ENCODE results near the gene MORN1.

The MORN1 gene

GRCh38 chr1:2368053-2368744, 23.2 kb downstream of the MORN1 start:
- Histone ChIP-seq H3K4me1 (no peaks in the 10 kb centered on the region), H3K4me2 (ENCODE audit: low read length) (no peak overlapping the region), H3K27ac (no peak overlapping the region), H3K9me3 (ENCODE audit: control insufficient read depth, low read length) (no peaks in the 10 kb centered on the region), H3K36me3 (ENCODE audit: control insufficient read depth, insufficient read depth, low read length) (no peaks in the 10 kb centered on the region), H3K4me3 (ENCODE audit: low read depth, low read length) (no peak overlapping the region), H2AFZ (no peak overlapping the region), H3K27me3 (ENCODE audit: control insufficient read depth, insufficient read depth, low read length) (no peaks in the 10 kb centered on the region), H3K79me2 (no peaks in the 10 kb centered on the region), H3K9ac (no peak overlapping the region)
- TF ChIP-seq CTCF (IDR thresholded peaks at IDR 0.05) = no peak

- H3K4me1 ChIP-seq = no peaks in the 10 kb centered on the region
- H2AFZ ChIP-seq = no peak overlapping the region
- no peak overlapping the region for H3K9ac ChIP-seq
- TF ChIP-seq CTCF (IDR thresholded peaks at IDR 0.05) = no peak
- no peaks in the 10 kb centered on the region for H3K36me3 ChIP-seq (ENCODE audit: control insufficient read depth, insufficient read depth, low read length)
- no peak overlapping the region for H3K4me2 ChIP-seq (ENCODE audit: low read length)
- no peak overlapping the region for H3K27ac ChIP-seq
- H3K9me3 ChIP-seq (ENCODE audit: control insufficient read depth, low read length) = no peaks in the 10 kb centered on the region
- no peak overlapping the region for H3K4me3 ChIP-seq (ENCODE audit: low read depth, low read length)
- no peaks in the 10 kb centered on the region for H3K27me3 ChIP-seq (ENCODE audit: control insufficient read depth, insufficient read depth, low read length)
- H3K79me2 ChIP-seq = no peaks in the 10 kb centered on the region
Measured at GRCh38 chr1:2363847-2364513, 27.4 kb downstream of the MORN1 start.

GRCh38 chr1:2360588-2361364, 30.6 kb downstream of the MORN1 start:
- Histone ChIP-seq H3K36me3 (ENCODE audit: control insufficient read depth, insufficient read depth, low read length) (no peaks in the 10 kb centered on the region), H3K79me2 (no peaks in the 10 kb centered on the region), H3K4me1 (no peaks in the 10 kb centered on the region), H3K4me2 (ENCODE audit: low read length) (no peak overlapping the region), H3K9me3 (ENCODE audit: control insufficient read depth, low read length) (no peaks in the 10 kb centered on the region), H3K9ac (no peak overlapping the region), H3K27ac (no peak overlapping the region), H3K4me3 (ENCODE audit: low read depth, low read length) (no peak overlapping the region), H2AFZ (no peak overlapping the region), H3K27me3 (ENCODE audit: control insufficient read depth, insufficient read depth, low read length) (no peaks in the 10 kb centered on the region)
- no peak for TF ChIP-seq CTCF (IDR thresholded peaks at IDR 0.05)

- H3K4me3 ChIP-seq (ENCODE audit: low read depth, low read length) = no peak overlapping the region
- no peaks in the 10 kb centered on the region for H3K79me2 ChIP-seq
- no peak overlapping the region for H3K27ac ChIP-seq
- no peaks in the 10 kb centered on the region for H3K9me3 ChIP-seq (ENCODE audit: control insufficient read depth, low read length)
- no peak overlapping the region for H3K9ac ChIP-seq
- no peaks in the 10 kb centered on the region for H3K4me1 ChIP-seq
- no peaks in the 10 kb centered on the region for H3K36me3 ChIP-seq (ENCODE audit: control insufficient read depth, insufficient read depth, low read length)
- H2AFZ ChIP-seq = no peak overlapping the region
- no peak overlapping the region for H3K4me2 ChIP-seq (ENCODE audit: low read length)
- H3K27me3 ChIP-seq (ENCODE audit: control insufficient read depth, insufficient read depth, low read length) = no peaks in the 10 kb centered on the region
- TF ChIP-seq CTCF (IDR thresholded peaks at IDR 0.05) = no peak
Measured at GRCh38 chr1:2358651-2359640, 32.4 kb downstream of the MORN1 start.

All from parathyroid adenoma (tissue), 2 donors.